Ectodermal cell (in vitro differentiated cells): ENCODE measurements around the gene RGS1.

ENCODE experiments used
- H3K27ac ChIP-seq: 2 replicates; pipeline ENCODE4 v1.7.0; 2013; ENCODE audit warnings: mild to moderate bottlenecking, low read depth, low read length; ENCODE audit not compliant: insufficient read depth, poor library complexity, severe bottlenecking
- H3K27me3 ChIP-seq: 2 replicates; pipeline ENCODE4 v1.7.0; 2013; ENCODE audit warnings: mild to moderate bottlenecking, low read length; ENCODE audit not compliant: insufficient read depth, control insufficient read depth, poor library complexity, severe bottlenecking
- H3K36me3 ChIP-seq: one replicate; pipeline ENCODE4 v1.7.0; 2013; ENCODE audit warnings: low read length; ENCODE audit not compliant: control insufficient read depth, insufficient read depth
- H3K4me1 ChIP-seq: one replicate; pipeline ENCODE4 v1.7.0; 2013; ENCODE audit warnings: low read length; ENCODE audit not compliant: control insufficient read depth, insufficient read depth
- H3K4me3 ChIP-seq: 2 replicates; pipeline ENCODE4 v1.7.0; 2013; ENCODE audit warnings: low read depth, low read length, control low read depth; ENCODE audit not compliant: insufficient read depth
- H3K9me3 ChIP-seq: 2 replicates; pipeline ENCODE4 v1.7.0; 2013; ENCODE audit warnings: mild to moderate bottlenecking, low read length, moderate library complexity; ENCODE audit not compliant: control insufficient read depth
- WGBS, 2 experiments: methylation state at CpG; one replicate each; pipeline ENCODE4 v1.1.7; 2013; ENCODE audit warnings: missing lambda C conversion rate in 2 of 2; 5-methylcytosine and 5-hydroxymethylcytosine counted together

Gene RGS1

GRCh38 chr1:192553741-192554140 lies 21.8 kb upstream of the RGS1 start:
- Histone ChIP-seq H3K27ac (no peak overlapping the region), H3K4me1 (no peaks in the 10 kb centered on the region), H3K9me3 (no peaks in the 10 kb centered on the region), H3K4me3 (no peak overlapping the region), H3K27me3 (no peaks in the 10 kb centered on the region), H3K36me3 (no peaks in the 10 kb centered on the region)
- 75 to 77% methylated on average over 3 of the region's 3 CpGs for WGBS, 2 experiments

GRCh38 chr1:192554904-192555303 lies 20.7 kb upstream of the RGS1 start:
- Histone ChIP-seq H3K36me3 (no peaks in the 10 kb centered on the region), H3K9me3 (no peaks in the 10 kb centered on the region), H3K27ac (no peak overlapping the region), H3K4me3 (no peak overlapping the region), H3K27me3 (no peaks in the 10 kb centered on the region), H3K4me1 (no peaks in the 10 kb centered on the region)
- WGBS, 2 experiments: 91 to 100% methylated on average over 4 of the region's 4 CpGs

DNA sequence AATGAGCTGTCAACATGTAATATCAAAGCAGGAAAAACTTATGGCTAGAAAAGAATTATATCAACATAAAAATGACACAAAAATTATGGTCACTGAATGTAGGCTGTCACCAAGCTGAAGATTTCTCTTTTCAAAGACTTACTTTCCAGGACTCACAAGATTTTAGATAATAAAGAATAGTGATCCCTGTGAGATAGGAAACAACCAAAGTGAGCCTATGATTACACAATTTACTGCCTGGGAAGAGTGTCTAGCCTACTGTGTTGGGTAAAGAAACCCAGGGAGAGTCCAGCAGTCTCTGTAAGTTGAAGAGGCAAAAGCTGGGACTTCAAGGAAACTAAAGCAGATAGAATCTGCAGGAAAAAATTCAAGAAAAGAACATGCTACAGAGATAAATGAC lies 20.2 kb upstream of the RGS1 start:
- Histone ChIP-seq H3K27me3 (no peaks in the 10 kb centered on the region), H3K4me1 (no peaks in the 10 kb centered on the region), H3K4me3 (no peak overlapping the region), H3K36me3 (no peaks in the 10 kb centered on the region), H3K9me3 (no peaks in the 10 kb centered on the region), H3K27ac (no peak overlapping the region)

DNA sequence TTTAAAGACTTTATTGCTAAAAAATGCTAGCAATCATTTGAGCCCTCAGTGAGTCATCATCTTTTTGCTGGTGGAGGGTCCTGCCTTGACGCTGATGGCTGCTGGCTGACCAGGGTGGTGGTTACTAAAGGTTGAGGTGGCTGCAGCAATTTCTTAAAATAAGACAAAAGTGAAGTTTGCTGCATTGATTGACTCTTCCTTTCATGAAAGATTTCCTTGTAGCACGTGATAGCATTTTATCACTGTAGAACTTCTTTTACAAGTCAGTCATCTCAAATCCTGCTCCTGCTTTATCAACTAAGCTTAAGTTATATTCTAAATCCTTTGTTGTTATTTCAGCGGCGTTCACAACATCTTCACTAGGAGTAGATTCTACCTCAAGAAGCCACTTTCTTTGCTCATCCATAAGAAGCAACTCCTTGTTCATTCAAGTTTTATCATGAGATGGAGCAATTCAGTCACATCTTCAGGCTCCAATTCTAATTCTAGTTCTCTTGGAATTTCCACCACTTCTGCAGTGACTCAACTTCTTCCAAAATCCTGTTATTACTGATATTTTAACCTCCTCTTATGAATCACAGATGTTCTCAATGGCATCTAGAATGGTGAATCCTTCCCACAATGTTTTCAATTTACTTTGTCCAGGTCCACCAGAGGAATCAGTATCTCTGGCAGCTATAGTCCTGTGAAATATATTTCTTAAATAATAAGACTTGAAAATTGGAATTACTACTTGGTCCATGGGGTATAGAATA lies 17.6 kb upstream of the RGS1 start:
- Histone ChIP-seq H3K36me3 (no peaks in the 10 kb centered on the region), H3K4me1 (no peaks in the 10 kb centered on the region), H3K4me3 (no peak overlapping the region), H3K27ac (no peak overlapping the region), H3K9me3 (no peaks in the 10 kb centered on the region), H3K27me3 (no peaks in the 10 kb centered on the region)
- WGBS, 2 experiments: 94 to 95% methylated on average over 4 of the region's 4 CpGs

GRCh38 chr1:192559115-192560006 lies 16.2 kb upstream of the RGS1 start:
- Histone ChIP-seq H3K4me1 (no peaks in the 10 kb centered on the region), H3K4me3 (no peak overlapping the region)
- WGBS, 2 experiments: 91 to 95% methylated on average over 4 to 6 of the region's 6 CpGs

GRCh38 chr1:192561301-192561700 lies 14.3 kb upstream of the RGS1 start:
- Histone ChIP-seq H3K27me3 (no peaks in the 10 kb centered on the region), H3K27ac (no peak overlapping the region), H3K36me3 (no peaks in the 10 kb centered on the region), H3K4me1 (no peaks in the 10 kb centered on the region), H3K9me3 (no peaks in the 10 kb centered on the region), H3K4me3 (no peak overlapping the region)
- WGBS, 2 experiments: 94 to 96% methylated on average over 4 of the region's 4 CpGs

More at GRCh38 chr1:192559115-192560006, 16.2 kb upstream of the RGS1 start:
- H3K27me3 ChIP-seq: no peaks in the 10 kb centered on the region
- no peaks in the 10 kb centered on the region for H3K36me3 ChIP-seq
- no peak overlapping the region for H3K27ac ChIP-seq
- no peaks in the 10 kb centered on the region for H3K9me3 ChIP-seq

DNA sequence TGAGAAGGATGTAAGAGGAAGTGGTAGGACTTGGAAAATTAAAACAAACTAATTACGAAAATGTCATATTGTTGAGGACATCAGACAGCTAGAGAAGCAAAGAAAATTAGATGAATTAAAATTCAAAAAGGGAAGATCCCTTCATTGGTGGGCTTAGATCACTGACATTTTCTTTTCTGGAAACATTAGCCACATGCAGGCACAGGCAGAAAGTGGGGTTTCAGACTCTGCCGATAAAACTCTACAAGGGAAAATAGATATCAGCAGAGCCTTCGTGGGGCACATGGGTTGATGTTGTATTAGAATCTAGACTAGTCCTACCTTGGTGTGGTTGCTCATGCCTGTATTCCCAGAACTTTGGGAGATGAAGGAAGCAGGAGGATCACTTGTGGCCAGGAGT lies 12.4 kb upstream of the RGS1 start:
- Histone ChIP-seq H3K9me3 (no peaks in the 10 kb centered on the region), H3K36me3 (no peaks in the 10 kb centered on the region), H3K4me1 (no peaks in the 10 kb centered on the region), H3K4me3 (no peak overlapping the region), H3K27ac (no peak overlapping the region), H3K27me3 (no peaks in the 10 kb centered on the region)
- WGBS, 2 experiments: 97 to 98% methylated on average over 3 of the region's 3 CpGs

- H3K4me3 ChIP-seq: no peak overlapping the region
- H3K27ac ChIP-seq: no peak overlapping the region
- WGBS, 2 experiments: 95 to 98% methylated on average over 3 to 4 of the region's 4 CpGs
- H3K4me1 ChIP-seq: no peaks in the 10 kb centered on the region
- H3K27me3 ChIP-seq: no peaks in the 10 kb centered on the region
- no peaks in the 10 kb centered on the region for H3K9me3 ChIP-seq
- no peaks in the 10 kb centered on the region for H3K36me3 ChIP-seq
These were observed 11.5 kb upstream of the RGS1 start for GRCh38 chr1:192564099-192564498.

- Histone ChIP-seq H3K4me3 (no peak overlapping the region), H3K9me3 (no peaks in the 10 kb centered on the region), H3K27me3 (no peaks in the 10 kb centered on the region), H3K27ac (no peak overlapping the region), H3K4me1 (no peaks in the 10 kb centered on the region), H3K36me3 (no peaks in the 10 kb centered on the region)
- WGBS, 2 experiments: 89% methylated on average over 1 of the region's 1 CpG; no CpG with 5 or more reads in 1 of the 2 experiments
These were observed 9.6 kb upstream of the RGS1 start for GRCh38 chr1:192565946-192566345.

- WGBS, 2 experiments: 80 to 88% methylated on average over 3 of the region's 3 CpGs
- Histone ChIP-seq H3K36me3 (no peaks in the 10 kb centered on the region), H3K4me3 (no peak overlapping the region), H3K4me1 (no peaks in the 10 kb centered on the region), H3K27me3 (no peaks in the 10 kb centered on the region), H3K9me3 (no peaks in the 10 kb centered on the region), H3K27ac (no peak overlapping the region)
These were observed 8.9 kb upstream of the RGS1 start for GRCh38 chr1:192566657-192567056.
